Adrenal gland (tissue), 5 donors: Measurements from ENCODE around the gene CWC27.

Experiments
- CTCF ChIP-seq, 6 experiments: fragments of 450-650 bp in 4 of 6; fragments of 200-600 bp in 2 of 6; sonication (generic) in 1 of 6; IDR thresholded peaks; 1 replicate in 5 of 6; 2 replicates in 1 of 6; pipeline versions ENCODE4 v1.5.1 to v1.8.0; 2016 to 2021; ENCODE audit warnings: antibody characterized with exemption in 6 of 6, mild to moderate bottlenecking in 2 of 6, moderate library complexity in 1 of 6
- POLR2A ChIP-seq, 2 donors: fragments of 450-650 bp; IDR thresholded peaks; one replicate each; pipeline ENCODE4 v1.6.1; 2017; ENCODE audit warnings: antibody characterized with exemption in 2 of 2, mild to moderate bottlenecking in 2 of 2, moderate library complexity in 1 of 2
- donor health status: DM: no; HTN: no; CAD: no.

- no peak for TF ChIP-seq CTCF (IDR thresholded peaks at IDR 0.05)
- no peak for TF ChIP-seq POLR2A (IDR thresholded peaks at IDR 0.05)
These were observed 209.8 kb downstream of the CWC27 start for GRCh38 chr5:64978546-64978945.
